HUES48 (cell line): ENCODE results near the gene POLA2.

ENCODE experiments used
- H3K27ac ChIP-seq: one replicate; pipeline ENCODE4 v1.7.0; 2013; ENCODE audit warnings: low read depth, low read length, inconsistent platforms
- H3K27me3 ChIP-seq: 2 replicates; pipeline ENCODE4 v1.6.1; 2013; ENCODE audit warnings: mild to moderate bottlenecking, low read length; ENCODE audit not compliant: control insufficient read depth, insufficient read depth
- H3K36me3 ChIP-seq: 2 replicates; pipeline ENCODE4 v1.6.1; 2013; ENCODE audit warnings: low read length; ENCODE audit not compliant: control insufficient read depth, insufficient read depth
- H3K4me1 ChIP-seq: 2 replicates; pipeline ENCODE4 v1.6.1; 2013; ENCODE audit warnings: mild to moderate bottlenecking, low read length; ENCODE audit not compliant: control insufficient read depth, insufficient read depth
- H3K4me3 ChIP-seq: 2 replicates; pipeline ENCODE4 v1.5.1; 2013; ENCODE audit warnings: mild to moderate bottlenecking, low read depth, low read length
- H3K9ac ChIP-seq: 2 replicates; pipeline ENCODE4 v1.6.1; 2013; ENCODE audit warnings: mild to moderate bottlenecking, low read depth, low read length, moderate library complexity
- H3K9me3 ChIP-seq: 2 replicates; pipeline ENCODE4 v1.6.1; 2013; ENCODE audit warnings: low read length; ENCODE audit not compliant: control insufficient read depth, insufficient read depth

The POLA2 gene

DNA sequence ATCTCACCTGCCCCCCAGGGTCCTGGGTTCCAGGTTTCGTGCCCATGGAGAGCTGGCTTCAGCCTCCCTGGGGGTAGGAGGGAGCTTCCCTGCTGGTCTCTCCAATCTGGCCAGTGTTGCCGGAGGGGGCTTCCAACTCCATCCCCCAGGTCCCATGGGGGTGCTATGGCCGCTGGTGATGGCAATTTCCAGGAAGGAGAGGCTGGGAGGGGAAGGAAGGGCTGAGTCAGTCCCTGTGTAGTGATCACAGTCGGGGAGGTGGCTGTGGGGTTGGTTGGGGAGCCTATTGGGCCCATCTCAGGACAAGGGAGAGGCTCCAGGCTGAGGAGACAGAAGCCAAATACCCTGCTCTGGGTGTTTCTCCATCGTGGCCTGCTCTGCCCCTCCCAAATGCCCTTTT is 47.2 kb downstream of the POLA2 start:
- Histone ChIP-seq H3K36me3 (no peaks in the 10 kb centered on the region), H3K27ac (no peak overlapping the region), H3K9ac (no peak overlapping the region), H3K9me3 (no peaks in the 10 kb centered on the region), H3K27me3 (peaks cover 20% of the 10 kb centered on the region), H3K4me1 (peaks cover 5% of the 10 kb centered on the region; the same call in 1 of the 2 replicates), H3K4me3 (no peak overlapping the region)

DNA sequence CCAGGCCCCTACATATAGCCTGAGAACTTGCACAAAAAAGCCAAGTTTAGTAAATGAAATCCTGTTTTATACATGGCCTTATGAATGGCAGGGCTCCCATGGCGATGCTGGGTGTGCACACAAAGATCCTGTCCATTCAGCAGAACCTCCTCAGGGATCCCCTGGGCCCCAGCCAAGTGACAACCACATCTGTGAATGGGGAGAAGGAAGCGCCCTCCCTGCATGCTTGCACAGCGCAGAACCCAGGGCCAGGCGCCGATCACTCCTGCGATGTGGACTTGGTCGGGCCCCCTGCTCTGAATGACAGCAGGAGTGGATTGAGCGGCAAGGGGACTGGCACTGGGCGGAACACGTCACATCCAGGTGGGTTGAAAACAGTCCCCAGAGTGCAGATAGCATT is 48.5 kb downstream of the POLA2 start:
- no peak overlapping the region for H3K27ac ChIP-seq
- H3K36me3 ChIP-seq: no peaks in the 10 kb centered on the region
- H3K27me3 ChIP-seq: peaks cover 24% of the 10 kb centered on the region
- H3K4me1 ChIP-seq: peaks cover 5% of the 10 kb centered on the region; the same call in 1 of the 2 replicates
- H3K9ac ChIP-seq: no peak overlapping the region
- no peaks in the 10 kb centered on the region for H3K9me3 ChIP-seq
- H3K4me3 ChIP-seq: no peak overlapping the region

DNA sequence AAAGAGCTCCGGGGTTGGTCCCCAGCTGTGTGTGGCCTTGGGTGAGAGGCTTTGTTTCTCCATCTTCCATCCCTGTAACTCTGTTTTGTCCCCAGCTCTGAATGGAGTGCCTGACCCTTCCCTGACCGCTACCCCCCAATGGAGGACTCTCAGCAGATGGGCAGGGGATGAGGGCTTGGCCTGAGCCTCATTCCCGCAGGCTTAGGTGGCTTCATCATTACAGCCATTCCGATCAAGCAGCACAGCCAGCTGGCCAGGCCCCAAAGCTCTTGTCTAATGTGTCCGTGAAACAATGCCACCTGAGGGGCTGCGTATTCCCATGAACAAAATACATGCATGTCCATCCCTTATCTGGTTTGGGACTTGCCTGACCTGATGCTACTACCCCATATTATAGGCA is 49.0 kb downstream of the POLA2 start:
- H3K27me3 ChIP-seq: peaks cover 24% of the 10 kb centered on the region
- H3K36me3 ChIP-seq: no peaks in the 10 kb centered on the region
- H3K4me3 ChIP-seq: no peak overlapping the region
- no peak overlapping the region for H3K9ac ChIP-seq
- no peaks in the 10 kb centered on the region for H3K9me3 ChIP-seq
- H3K4me1 ChIP-seq: peaks cover 5% of the 10 kb centered on the region; the same call in 1 of the 2 replicates
- H3K27ac ChIP-seq: peak overlapping the region; percentile 12

DNA sequence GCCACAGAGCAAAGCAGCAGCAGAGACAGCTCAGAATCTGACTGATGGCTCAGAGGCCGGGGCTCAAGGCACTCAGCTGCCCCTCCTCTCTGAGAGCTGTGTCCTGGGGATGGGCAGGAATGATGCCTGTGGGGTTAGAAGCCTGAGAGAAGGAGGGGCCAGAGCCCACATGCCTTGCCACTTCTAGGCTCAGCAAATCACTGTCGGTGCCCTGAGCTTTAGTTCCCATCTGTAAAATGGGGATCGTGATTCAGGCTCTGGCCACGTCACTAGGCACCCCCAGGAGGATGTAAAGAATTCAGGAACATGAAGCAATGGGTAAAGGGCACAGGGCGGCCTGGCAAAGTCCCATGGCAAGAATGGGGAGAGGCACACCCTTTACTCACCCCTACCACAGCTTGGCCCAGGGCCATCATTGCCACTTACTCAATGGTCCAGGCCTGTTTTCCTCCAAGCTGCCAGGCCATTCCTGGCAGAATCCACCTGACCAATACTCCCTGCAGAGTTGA is 49.5 kb downstream of the POLA2 start:
- Histone ChIP-seq H3K4me1 (peaks cover 6% of the 10 kb centered on the region; the same call in 1 of the 2 replicates), H3K36me3 (no peaks in the 10 kb centered on the region), H3K9me3 (no peaks in the 10 kb centered on the region), H3K9ac (no peak overlapping the region), H3K27ac (peak overlapping the region; percentile 12), H3K27me3 (peaks cover 24% of the 10 kb centered on the region), H3K4me3 (no peak overlapping the region)

DNA sequence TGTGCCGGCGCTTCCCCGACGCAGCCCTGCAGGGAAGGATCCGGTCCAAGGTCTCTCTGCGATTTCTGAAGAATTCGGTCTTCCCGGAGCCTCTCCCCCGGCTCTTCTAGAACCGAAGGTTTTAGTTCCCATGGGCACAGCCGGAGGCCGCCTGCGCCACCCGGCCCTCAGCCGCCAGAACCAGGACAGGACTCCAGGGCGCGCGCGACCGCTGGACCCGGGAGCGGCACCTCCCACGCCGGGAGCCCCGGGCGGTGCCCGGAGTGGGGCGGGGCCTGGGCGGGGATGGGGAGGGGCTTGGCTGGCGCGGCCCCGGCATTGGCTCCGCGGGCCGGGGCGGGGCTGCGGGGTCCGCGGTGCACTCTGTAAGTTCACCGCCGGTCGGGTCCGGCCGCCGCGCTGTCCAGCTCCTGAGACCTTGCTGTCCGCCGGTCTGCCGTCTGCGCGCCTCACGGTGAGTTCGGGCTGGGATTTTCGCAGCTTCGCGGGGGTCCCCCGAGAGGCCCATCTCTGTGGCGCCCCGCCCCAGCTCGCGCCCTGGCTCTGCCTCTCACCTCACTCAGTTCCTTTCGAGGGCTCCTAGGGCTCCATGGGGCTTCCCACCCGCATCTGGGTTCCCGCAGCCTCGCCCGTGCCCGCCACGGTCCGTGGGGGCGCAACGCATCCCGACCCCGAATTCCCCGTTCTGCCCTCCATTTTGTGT is 52.9 kb downstream of the POLA2 start, which contains the start of gene CDC42EP2:
CDC42EP2 (plus strand) TSS at position 366 of the 703 bp plus-strand sequence. CDS start 6,033 bp downstream, outside the sequence.
- H3K27me3 ChIP-seq: peaks cover 14% of the 10 kb centered on the region
- peak within 1 kb of the TSS; percentile 89 for H3K4me3 ChIP-seq
- H3K36me3 ChIP-seq: no peaks in the 10 kb centered on the region
- peaks cover 21% of the 10 kb centered on the region for H3K4me1 ChIP-seq
- H3K27ac ChIP-seq: peak within 1 kb of the TSS; percentile 59
- H3K9ac ChIP-seq: peak within 1 kb of the TSS; percentile 73
- no peaks in the 10 kb centered on the region for H3K9me3 ChIP-seq

DNA sequence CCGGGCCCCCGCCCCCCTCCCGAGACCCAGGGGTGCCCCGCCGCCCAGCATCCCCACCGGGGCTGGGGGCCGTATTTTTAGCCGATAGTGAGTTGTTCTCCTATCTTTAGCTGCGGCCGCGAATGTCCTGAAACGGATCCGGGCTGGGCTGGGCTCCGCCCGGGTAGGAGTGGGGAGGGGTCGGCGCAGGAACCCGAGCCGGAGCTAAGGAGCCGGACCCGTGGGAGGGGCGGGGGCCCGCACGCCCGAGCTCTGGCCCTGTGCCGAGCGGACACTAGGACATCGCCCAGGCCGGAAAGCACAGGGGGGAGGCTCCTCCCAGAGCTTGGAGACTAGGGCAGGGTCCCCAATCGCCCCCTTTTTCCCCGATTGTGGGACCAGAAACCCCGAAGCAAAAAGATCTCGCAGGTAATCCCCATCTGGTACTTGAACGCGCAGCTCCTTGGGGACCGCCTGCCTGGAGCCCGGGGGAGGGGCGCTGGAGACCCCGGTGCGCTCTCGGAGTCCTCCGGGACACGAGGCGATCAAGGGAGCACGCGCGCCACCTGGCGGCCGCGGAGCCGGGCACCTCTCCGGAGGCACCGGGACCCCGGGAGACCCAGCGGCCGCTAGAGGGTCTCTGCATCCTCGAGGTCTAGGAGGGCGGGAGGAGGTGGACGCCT is 53.6 kb downstream of the POLA2 start:
- peak overlapping the region; percentile 89 for H3K4me3 ChIP-seq
- H3K9me3 ChIP-seq: no peaks in the 10 kb centered on the region
- H3K27ac ChIP-seq: peak overlapping the region; percentile 59
- H3K27me3 ChIP-seq: peaks cover 14% of the 10 kb centered on the region
- no peaks in the 10 kb centered on the region for H3K36me3 ChIP-seq
- peaks cover 21% of the 10 kb centered on the region for H3K4me1 ChIP-seq
- peak overlapping the region; percentile 73 for H3K9ac ChIP-seq

DNA sequence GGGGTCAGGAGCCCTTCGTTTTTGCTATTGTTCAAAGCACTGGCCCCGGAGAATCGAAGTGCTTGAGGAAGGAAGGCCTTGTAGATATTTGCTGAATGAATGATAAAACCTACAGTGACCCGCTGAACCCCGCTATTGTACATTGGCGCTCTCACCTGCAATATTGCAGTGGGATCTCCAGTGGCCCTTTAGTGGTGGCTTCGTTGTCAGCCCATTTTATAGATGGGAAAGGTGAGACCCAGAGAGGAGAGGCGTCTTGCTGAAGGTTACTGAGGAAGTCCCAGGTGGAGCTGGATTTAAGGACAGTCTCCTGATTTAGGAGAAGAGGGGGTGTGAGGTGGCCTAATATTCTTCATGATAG is 54.1 kb downstream of the POLA2 start:
- H3K4me1 ChIP-seq: peaks cover 18% of the 10 kb centered on the region
- no peak overlapping the region for H3K9ac ChIP-seq
- no peak overlapping the region for H3K27ac ChIP-seq
- H3K9me3 ChIP-seq: no peaks in the 10 kb centered on the region
- peaks cover 3% of the 10 kb centered on the region; the same call in 1 of the 2 replicates for H3K36me3 ChIP-seq
- peak overlapping the region; percentile 89; the same call in 1 of the 2 replicates for H3K4me3 ChIP-seq
- peaks cover 14% of the 10 kb centered on the region for H3K27me3 ChIP-seq

DNA sequence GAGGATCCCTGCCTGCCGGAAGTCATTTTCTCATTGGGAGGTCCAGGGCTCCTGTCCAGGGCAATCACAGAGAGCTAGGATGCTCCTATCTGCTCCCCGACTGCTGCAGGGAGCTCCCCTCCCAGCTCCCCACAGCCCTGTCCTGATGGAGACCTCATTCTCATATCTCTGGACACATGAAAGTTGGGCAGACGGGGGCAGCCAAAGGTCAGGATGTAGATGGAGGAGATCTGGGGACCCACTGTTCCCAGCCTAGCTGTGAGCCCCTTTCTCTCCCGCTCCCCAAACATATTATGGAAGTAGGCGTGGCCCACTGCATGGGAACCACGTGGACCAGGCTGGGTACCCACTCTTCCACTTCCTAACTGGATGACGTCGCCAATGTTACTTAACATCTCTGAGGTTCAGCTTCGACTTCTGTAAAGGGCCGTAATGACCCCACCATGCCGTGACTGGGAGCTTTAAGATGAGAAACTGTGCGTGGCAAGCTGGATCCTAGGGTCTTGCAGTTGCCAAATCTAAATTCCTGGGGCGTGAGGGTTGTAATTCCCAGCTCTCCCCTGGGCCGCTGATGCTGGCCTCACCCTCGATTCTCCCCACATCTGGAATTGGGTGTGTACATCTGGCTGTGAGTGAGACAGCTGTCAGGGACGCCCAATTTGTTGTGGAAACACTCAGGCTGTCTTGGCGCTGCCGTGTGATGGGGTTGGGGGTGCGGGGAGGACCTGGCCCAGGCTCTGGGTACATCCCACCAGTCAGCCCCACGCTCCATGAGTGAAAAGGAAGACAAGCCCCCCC is 54.7 kb downstream of the POLA2 start:
- Histone ChIP-seq H3K9me3 (no peaks in the 10 kb centered on the region), H3K27ac (peak overlapping the region; percentile 54), H3K4me1 (peaks cover 16% of the 10 kb centered on the region), H3K36me3 (peaks cover 9% of the 10 kb centered on the region), H3K9ac (no peak overlapping the region), H3K27me3 (peaks cover 14% of the 10 kb centered on the region), H3K4me3 (0 out of 2 replicates have a peak overlapping the region, but pooled peaks have one; percentile 2)

DNA sequence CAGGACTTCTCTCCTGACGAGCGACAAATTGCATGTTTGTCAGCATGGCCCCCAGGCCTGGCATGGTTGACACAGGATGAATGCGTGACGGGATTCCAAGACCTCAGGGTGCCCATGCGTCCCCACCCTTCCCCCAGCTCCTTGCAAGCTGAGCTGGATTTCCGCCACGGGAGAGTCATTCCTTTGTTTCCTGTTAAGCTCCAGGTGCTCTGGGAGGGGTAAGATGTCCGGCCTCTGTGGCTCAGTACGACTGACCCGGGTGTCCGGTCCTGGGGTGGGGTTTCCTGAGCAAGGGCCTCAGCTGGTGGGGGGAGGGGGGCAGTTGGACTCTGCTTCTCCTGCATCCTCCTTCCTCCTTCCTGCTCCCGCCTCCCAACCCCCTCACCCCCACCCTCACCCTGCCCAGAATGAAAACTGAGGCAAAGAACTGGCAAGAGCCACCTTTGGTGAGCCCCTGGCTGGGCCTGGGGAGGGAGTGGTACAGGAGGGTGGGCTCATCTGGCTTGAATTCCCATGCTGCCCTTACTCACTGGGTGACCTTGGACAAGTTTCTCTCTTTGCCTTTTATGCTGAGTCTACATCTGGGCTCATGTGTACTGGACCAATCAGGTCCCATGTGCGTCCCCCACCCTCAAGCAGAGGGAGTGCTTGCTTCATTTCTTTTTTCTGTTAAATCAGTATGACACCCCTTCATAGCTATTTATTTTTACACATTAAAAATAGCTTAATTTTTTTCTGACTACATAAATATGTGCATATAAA is 55.4 kb downstream of the POLA2 start:
- Histone ChIP-seq H3K27me3 (peaks cover 14% of the 10 kb centered on the region), H3K27ac (peak overlapping the region; percentile 54), H3K4me1 (peaks cover 16% of the 10 kb centered on the region), H3K4me3 (no peak overlapping the region), H3K9ac (no peak overlapping the region), H3K36me3 (peaks cover 16% of the 10 kb centered on the region), H3K9me3 (no peaks in the 10 kb centered on the region)

DNA sequence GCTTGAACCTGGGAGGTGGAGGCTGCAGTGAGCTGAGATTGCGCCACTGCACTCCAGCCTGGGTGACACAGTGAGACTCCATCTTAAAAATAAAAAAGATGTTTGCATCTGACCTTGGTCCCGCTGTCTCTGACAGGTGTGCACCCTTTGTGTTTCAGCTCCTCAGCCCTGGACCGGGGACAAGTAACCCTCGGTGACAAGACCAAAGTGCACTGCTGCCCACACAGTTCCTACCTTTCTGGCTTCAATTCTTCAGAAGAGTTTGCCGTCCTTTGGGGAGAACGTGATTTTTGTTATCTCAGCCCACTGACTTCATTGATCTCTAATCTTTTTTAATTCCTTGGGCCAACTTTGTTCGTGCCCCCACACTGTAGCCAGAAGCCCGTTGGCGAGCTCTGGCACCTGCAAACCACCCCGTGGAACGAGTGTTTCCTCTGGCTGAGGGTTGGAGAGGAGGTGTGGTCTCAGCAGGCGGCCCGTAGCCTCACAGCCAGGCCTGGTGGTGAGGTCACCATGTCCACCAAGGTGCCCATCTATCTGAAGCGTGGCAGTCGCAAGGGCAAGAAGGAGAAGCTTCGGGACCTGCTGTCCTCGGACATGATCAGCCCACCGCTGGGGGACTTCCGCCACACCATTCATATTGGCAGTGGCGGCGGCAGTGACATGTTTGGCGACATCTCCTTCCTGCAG is 58.8 kb downstream of the POLA2 start:
- no peaks in the 10 kb centered on the region for H3K9me3 ChIP-seq

More for the DNA sequence above, 58.8 kb downstream of the POLA2 start:
- H3K4me3 ChIP-seq: no peak overlapping the region
- H3K27ac ChIP-seq: no peak overlapping the region
- no peaks in the 10 kb centered on the region for H3K27me3 ChIP-seq
- H3K4me1 ChIP-seq: peaks cover 16% of the 10 kb centered on the region
- no peak overlapping the region for H3K9ac ChIP-seq
- peaks cover 16% of the 10 kb centered on the region for H3K36me3 ChIP-seq
